ENCODE measurements around the gene FOXD4L3. TPM values are rescaled to one million over a fixed set of nuclear protein-coding genes. Genes with fewer than 3 reads are reported as not detected.

The FOXD4L3 gene
- total and polyA plus RNA-seq, 3 donors from 2014 or later, result 0.18 TPM; not detected in 2

Other genes with a start within 250 kb of the FOXD4L3 start
- 10 to 100 TPM; 39.0 to 47.5 TPM for gene ZNG1C, start 60.9 kb upstream of the FOXD4L3 start, total RNA-seq
- gene ZNG1C, start 60.9 kb upstream of the FOXD4L3 start, polyA plus RNA-seq (ENCODE audit: insufficient read depth, low read depth, low replicate concordance), result 26.7 TPM
- 10 to 100 TPM in 1 of 2 donors, 1 to 10 TPM in 1; 9.3 to 10.4 TPM for gene PGM5, start 53.7 kb downstream of the FOXD4L3 start, total RNA-seq
- gene PGM5, start 53.7 kb downstream of the FOXD4L3 start, polyA plus RNA-seq (ENCODE audit: insufficient read depth, low read depth, low replicate concordance), result 19.4 TPM
- not detected for gene TMEM252, start 238.0 kb downstream of the FOXD4L3 start, total RNA-seq
- 0.26 TPM for gene TMEM252, start 238.0 kb downstream of the FOXD4L3 start, polyA plus RNA-seq (ENCODE audit: insufficient read depth, low read depth, low replicate concordance)